Nasal cavity respiratory epithelium epithelial cell of viscerocranial mucosa (primary cell): Measurements from ENCODE around the gene CGB3. TPM values are rescaled to one million over a fixed set of nuclear protein-coding genes. Genes with fewer than 3 reads are reported as not detected.

Experiments used
- total RNA-seq: library from RNA; depleted of rRNA; stranded (reverse); fragments of >200 nt; gene quantifications from 2 replicates; pipeline ENCODE4 v1.2.3, GENCODE V29; 2014

CGB3 gene
- not detected in 2 replicates for total RNA-seq

GRCh38 chr19:49024233-49024632 is at the start of gene CGB3:
Gene CGB3, minus strand, starts transcription at chr19:49024333. Its CDS starts 362 bp downstream, at chr19:49023971.

GRCh38 chr19:49064768-49065611 is 40.9 kb upstream of the CGB3 start, which contains the start of gene NTF4:
Gene NTF4, minus strand, starts transcription at chr19:49064818. Its CDS starts 2,821 bp downstream, at chr19:49061997.

GRCh38 chr19:49057636-49058234 is 33.6 kb upstream of the CGB3 start, which contains the start of gene CGB7:
Gene CGB7, minus strand, starts transcription at chr19:49057749. Its CDS starts 2,374 bp downstream, at chr19:49055375.

DNA sequence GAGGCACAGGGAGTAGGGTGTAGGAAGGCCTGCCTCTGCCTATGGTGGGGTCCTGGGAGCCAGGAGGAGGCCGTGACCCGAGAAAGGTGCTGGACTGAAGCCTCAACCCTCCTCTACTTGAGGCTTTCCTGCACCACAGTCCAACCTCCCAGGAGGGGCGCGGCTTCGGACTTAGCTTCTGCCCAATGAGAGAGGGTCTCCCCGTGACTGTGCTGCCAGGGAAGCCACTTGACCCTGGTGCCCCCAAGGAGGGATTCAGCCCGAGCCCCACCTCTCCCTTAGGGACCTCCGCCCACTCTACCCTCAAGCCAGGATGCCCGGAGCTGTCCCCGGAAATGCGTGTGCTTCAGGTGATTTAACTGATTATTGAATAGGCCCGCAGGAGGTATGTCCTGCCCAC is 24.9 kb upstream of the CGB3 start, which contains the start of gene CGB8:
Gene CGB8, minus strand, starts transcription at position 101 of the 400 bp plus-strand sequence. CDS start 372 bp downstream, outside the sequence.

GRCh38 chr19:49043548-49043947 is 19.4 kb upstream of the CGB3 start, which contains the start of gene CGB5:
Gene CGB5, plus strand, starts transcription at chr19:49043848. Its CDS starts 362 bp downstream, at chr19:49044210.

DNA sequence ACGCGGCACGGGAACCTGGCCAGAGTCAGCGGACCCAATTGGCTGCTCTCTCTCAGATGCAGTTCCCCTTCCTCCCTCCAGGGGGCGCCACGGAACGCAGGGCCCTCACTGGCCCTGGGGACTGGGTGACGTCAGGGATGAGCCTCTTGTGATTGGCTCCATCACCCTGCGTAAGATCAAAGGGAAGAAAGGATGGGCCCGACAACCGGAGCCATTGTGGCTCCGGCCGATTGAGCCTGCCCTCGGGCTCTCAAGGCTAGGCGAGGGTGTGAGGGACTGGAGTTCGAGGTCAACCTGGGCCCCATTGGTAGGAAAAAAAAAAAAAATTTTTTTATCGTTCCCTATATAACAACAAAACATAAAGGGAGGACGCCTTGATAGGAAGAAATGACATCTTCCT is 12.7 kb upstream of the CGB3 start, which contains the start of gene CGB1:
Gene CGB1, minus strand, starts transcription at position 81 of the 400 bp plus-strand sequence. CDS start 184 bp downstream, outside the sequence.

DNA sequence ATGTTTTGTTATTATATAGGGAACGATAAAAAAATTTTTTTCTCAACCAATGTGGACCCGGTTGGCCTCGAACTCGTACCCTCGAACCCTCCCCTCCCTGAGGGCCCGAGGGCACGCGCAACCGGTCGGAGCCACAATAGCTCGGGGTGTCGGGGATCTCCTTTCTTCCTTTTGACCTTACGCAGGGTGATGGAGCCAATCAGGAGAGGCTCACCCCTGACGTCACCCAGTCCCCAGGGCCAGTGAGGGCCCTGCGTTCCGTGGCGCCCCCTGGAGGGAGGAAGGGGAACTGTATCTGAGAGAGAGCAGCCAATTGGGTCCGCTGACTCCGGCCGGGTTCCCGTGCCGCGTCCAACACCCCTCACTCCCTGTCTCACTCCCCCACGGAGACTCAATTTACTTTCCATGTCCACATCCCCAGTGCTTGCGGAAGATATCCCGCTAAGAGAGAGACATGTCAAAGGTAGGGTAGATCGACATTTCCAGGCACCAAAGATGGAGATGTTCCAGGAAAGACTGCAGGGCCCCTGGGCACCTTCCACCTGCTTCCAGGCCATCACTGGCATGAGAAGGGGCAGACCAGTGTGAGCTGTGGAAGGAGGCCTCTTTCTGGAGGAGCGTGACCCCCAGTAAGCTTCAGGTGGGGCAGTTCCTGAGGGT is 7.6 kb upstream of the CGB3 start, which contains the start of gene CGB2:
Gene CGB2, plus strand, starts transcription at position 249 of the 660 bp plus-strand sequence. Its CDS starts 206 bp downstream, at position 455.

DNA sequence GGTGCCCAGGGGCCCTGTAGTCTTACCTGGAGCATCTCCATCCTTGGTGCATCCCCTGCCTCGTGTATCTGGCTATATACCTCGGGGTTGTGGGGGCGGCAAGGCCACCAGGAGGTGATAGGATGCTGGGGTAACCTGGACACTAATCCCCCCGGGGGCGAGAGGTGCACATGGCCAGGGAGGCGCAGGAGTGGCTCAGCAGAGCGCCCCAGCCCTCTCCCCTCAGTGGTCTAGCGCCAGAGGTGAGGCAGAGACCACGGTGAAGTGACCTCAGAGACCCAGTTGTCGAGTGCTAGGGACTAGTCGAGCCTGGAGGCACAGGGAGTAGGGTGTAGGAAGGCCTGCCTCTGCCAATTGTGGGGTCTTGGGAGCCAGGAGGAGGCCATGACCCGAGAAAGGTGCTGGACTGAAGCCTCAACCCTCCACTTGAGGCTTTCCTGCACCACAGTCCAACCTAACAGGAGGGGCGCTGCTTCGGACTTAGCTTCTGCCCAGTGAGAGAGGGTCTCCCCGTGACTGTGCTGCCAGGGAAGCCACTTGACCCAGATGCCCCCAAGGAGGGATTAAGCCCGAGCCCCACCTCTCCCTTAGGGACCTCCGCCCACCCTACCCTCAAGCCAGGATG is 7.0 kb downstream of the CGB3 start, which contains the start of gene LHB:
Gene LHB, minus strand, starts transcription at position 51 of the 625 bp plus-strand sequence. Its CDS starts 10 bp downstream, at position 41.

DNA sequence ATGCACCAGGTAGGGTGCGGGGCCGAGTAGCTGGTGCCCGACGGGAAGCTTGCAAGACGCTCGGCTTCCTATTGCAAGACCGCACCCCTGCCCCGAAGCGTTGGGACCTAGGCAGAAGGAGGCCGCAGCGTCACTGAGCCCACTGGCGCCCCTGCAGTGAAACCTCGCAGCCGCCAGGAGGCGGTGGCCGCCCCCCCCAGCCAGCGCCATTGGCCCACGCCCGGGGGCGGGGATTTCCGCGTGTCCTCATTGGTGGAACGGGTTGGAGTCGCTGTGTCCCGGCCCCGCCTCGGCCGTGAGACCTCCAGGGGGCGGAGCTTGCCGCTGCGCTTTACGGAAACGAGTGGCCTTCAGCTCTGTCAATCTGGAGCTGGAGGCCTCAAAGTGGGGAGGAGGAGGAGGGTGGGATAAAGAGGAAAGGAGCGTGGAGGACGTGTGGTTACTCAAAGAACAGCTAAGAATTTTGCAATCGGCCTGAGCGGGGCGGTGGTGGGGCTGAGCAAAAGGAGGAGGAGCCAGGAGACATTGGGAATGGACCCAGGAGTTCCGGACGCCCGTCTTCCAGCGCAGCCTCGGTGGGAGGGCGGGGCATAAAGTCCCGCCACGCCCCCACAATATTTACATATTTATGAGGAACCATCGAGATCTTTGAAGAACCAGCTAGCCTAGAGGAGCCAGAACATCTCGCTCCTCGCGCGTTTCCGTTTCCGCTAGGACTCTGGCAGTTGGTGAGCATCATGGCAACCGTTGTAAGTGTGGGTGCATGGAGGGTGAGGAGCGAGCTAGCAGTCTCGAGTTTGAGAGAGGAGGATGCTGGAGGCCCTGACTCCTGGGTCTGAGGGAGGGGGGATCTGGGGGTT is 30.7 kb downstream of the CGB3 start, which contains the start of the genes GYS1 and RUVBL2:
Gene GYS1, minus strand, starts transcription at position 135 of the 860 bp plus-strand sequence. CDS start 197 bp downstream, outside the sequence.
Gene RUVBL2, plus strand, starts transcription at position 713 of the 860 bp plus-strand sequence. Its CDS starts 25 bp downstream, at position 738.

Other genes starting within 250 kb of the CGB3 start
- 21.9 and 27.1 TPM in 2 replicates for gene BCAT2, start 213.3 kb downstream of the CGB3 start, total RNA-seq
- gene HSD17B14, start 187.8 kb downstream of the CGB3 start, total RNA-seq: 2.9 and 5.1 TPM in 2 replicates
- 1.0 and 4.2 TPM in 2 replicates for gene PLEKHA4, start 155.7 kb downstream of the CGB3 start, total RNA-seq
- gene PPP1R15A, start 151.9 kb downstream of the CGB3 start, total RNA-seq: 194 and 385 TPM in 2 replicates
- gene TULP2, start 125.6 kb downstream of the CGB3 start, total RNA-seq: 0.34 TPM in 1 of 2 replicates, not detected in the other
- 98.8 and 207 TPM in 2 replicates for gene NUCB1, start 124.0 kb downstream of the CGB3 start, total RNA-seq
- 1.6 and 14.7 TPM in 2 replicates for gene DHDH, start 90.6 kb downstream of the CGB3 start, total RNA-seq
- gene BAX, start 69.5 kb downstream of the CGB3 start, total RNA-seq: 55.3 and 64.6 TPM in 2 replicates
- 3,338 and 4,738 TPM in 2 replicates for gene FTL, start 59.0 kb downstream of the CGB3 start, total RNA-seq
- gene GYS1, start 31.0 kb downstream of the CGB3 start, total RNA-seq: 27.7 and 52.4 TPM in 2 replicates
- gene RUVBL2, start 30.4 kb downstream of the CGB3 start, total RNA-seq: 140 and 155 TPM in 2 replicates
- 0.21 and 0.34 TPM in 2 replicates for gene LHB, start 7.2 kb downstream of the CGB3 start, total RNA-seq
- gene CGB2, start 7.6 kb upstream of the CGB3 start, total RNA-seq: not detected in 2 replicates
- gene CGB1, start 12.6 kb upstream of the CGB3 start, total RNA-seq: not detected in 2 replicates
- gene CGB5, start 19.5 kb upstream of the CGB3 start, total RNA-seq: not detected in 2 replicates
- not detected in 2 replicates for gene CGB8, start 24.8 kb upstream of the CGB3 start, total RNA-seq
- gene CGB7, start 33.4 kb upstream of the CGB3 start, total RNA-seq: 1.4 and 2.3 TPM in 2 replicates
- 4.9 and 5.5 TPM in 2 replicates for gene NTF4, start 40.5 kb upstream of the CGB3 start, total RNA-seq
- gene KCNA7, start 48.4 kb upstream of the CGB3 start, total RNA-seq: under 0.01 TPM in 2 replicates
- gene SNRNP70, start 61.1 kb upstream of the CGB3 start, total RNA-seq: 67.0 and 139 TPM in 2 replicates
- 3.6 and 5.1 TPM in 2 replicates for gene LIN7B, start 90.0 kb upstream of the CGB3 start, total RNA-seq
- 1.7 and 2.7 TPM in 2 replicates for gene C19orf73, start 94.8 kb upstream of the CGB3 start, total RNA-seq
- 2.5 and 3.8 TPM in 2 replicates for gene PPFIA3, start 95.2 kb upstream of the CGB3 start, total RNA-seq
- under 0.01 TPM in 1 of 2 replicates, not detected in the other for gene HRC, start 131.1 kb upstream of the CGB3 start, total RNA-seq
- gene TRPM4, start 133.5 kb upstream of the CGB3 start, total RNA-seq: 22.2 and 28.5 TPM in 2 replicates